Small intestine (tissue), 7 donors: ENCODE data around the gene RBM44. TPM values are rescaled to one million over a fixed set of nuclear protein-coding genes. Genes with fewer than 3 reads are reported as not detected.

ENCODE experiments used
- DNase-seq, 2 donors: peaks; one replicate each; pipeline versions ENCODE4 v3.0.0 to v3.0.0-alpha.2; 2013
- FAIRE-seq: peaks from 2 replicates; lab custom pipeline; 2012; peaks lifted over from hg19 to GRCh38; lab: Jason Lieb, UNC
- H3K27ac ChIP-seq, 3 donors: one replicate each; pipeline ENCODE4 v1.5.1; 2013; ENCODE audit warnings: low read length in 2 of 3, mild to moderate bottlenecking in 2 of 3, control low read depth in 1 of 3, inconsistent platforms in 1 of 3, low read depth in 1 of 3, moderate library complexity in 1 of 3
- H3K27me3 ChIP-seq, 3 donors: one replicate each; pipeline ENCODE4 v1.6.1; 2013; ENCODE audit warnings: low read length in 3 of 3, inconsistent platforms in 1 of 3; ENCODE audit not compliant: control insufficient read depth in 3 of 3, insufficient read depth in 3 of 3
- H3K36me3 ChIP-seq, 3 donors: one replicate each; pipeline ENCODE4 v1.6.1; 2013; ENCODE audit warnings: low read length in 3 of 3, inconsistent platforms in 1 of 3, low read depth in 1 of 3, mild to moderate bottlenecking in 1 of 3, moderate library complexity in 1 of 3; ENCODE audit not compliant: control insufficient read depth in 3 of 3, insufficient read depth in 2 of 3
- H3K4me1 ChIP-seq, 3 donors: one replicate each; pipeline ENCODE4 v1.6.1; 2013; ENCODE audit warnings: low read length in 2 of 3, inconsistent platforms in 1 of 3, low read depth in 1 of 3, mild to moderate bottlenecking in 1 of 3, moderate library complexity in 1 of 3; ENCODE audit not compliant: control insufficient read depth in 3 of 3, insufficient read depth in 2 of 3
- H3K4me3 ChIP-seq, 3 donors: one replicate each; pipeline ENCODE4 v1.5.1; 2013; ENCODE audit warnings: low read length in 3 of 3, control low read depth in 1 of 3, inconsistent platforms in 1 of 3, low read depth in 1 of 3, mild to moderate bottlenecking in 1 of 3, moderate library complexity in 1 of 3
- H3K9me3 ChIP-seq, 2 donors: one replicate each; pipeline ENCODE4 v1.6.1; 2013; ENCODE audit warnings: low read depth in 1 of 2, low read length in 1 of 2; ENCODE audit not compliant: control insufficient read depth in 2 of 2, insufficient read depth in 1 of 2
- WGBS, 3 donors: extraction: QIAGEN DNeasy Blood & Tissue Kit; methylation state at CpG; one replicate each; pipeline ENCODE4 v1.1.7; 2013; 5-methylcytosine and 5-hydroxymethylcytosine counted together
- polyA plus RNA-seq, 4 donors: library from polyadenylated mRNA; stranded (reverse) in 3 of 4; unstranded in 1 of 4; fragments of 200-250 nt in 3 of 4; fragments of 120-200 nt in 1 of 4; gene quantifications; one replicate each; pipeline versions ENCODE4 v1.2.1 to v1.2.3, GENCODE V29; 2013
- donor health status: healthy with polysubstance abuse.
- donor health status: control.
- donor health status: control.
- donor health status: Bipolar disorder and iron deficiency.
- donor health status: healthy.

Gene RBM44
- polyA plus RNA-seq, 4 donors = 0.12 to 0.30 (median 0.22) TPM; not detected in 1

- H3K4me3 ChIP-seq = no peak overlapping the region
- no peak for DNase-seq
- WGBS, 3 donors = 80 to 88% (median 83%) methylated on average over 12 of the region's 12 CpGs
- H3K4me1 ChIP-seq = no peaks in the 10 kb centered on the region
- H3K27me3 ChIP-seq = no peaks in the 10 kb centered on the region
- H3K27ac ChIP-seq = no peak overlapping the region
- no peaks in the 10 kb centered on the region for H3K9me3 ChIP-seq
- FAIRE-seq = no peak
- peaks cover 0 to 77% (median 0%) of the 10 kb centered on the region in 3 donors for H3K36me3 ChIP-seq
Measured at GRCh38 chr2:237876532-237876931, 78.0 kb downstream of the RBM44 start.

- no peaks in the 10 kb centered on the region for H3K27me3 ChIP-seq
- no peak overlapping the region for H3K27ac ChIP-seq
- H3K4me3 ChIP-seq = no peak overlapping the region
- no peaks in the 10 kb centered on the region for H3K9me3 ChIP-seq
- 92 to 94% (median 93%) methylated on average over 23 of the region's 23 CpGs for WGBS, 3 donors
- no peak for DNase-seq
- FAIRE-seq = no peak
- H3K36me3 ChIP-seq = peaks cover 0 to 78% (median 0%) of the 10 kb centered on the region in 3 donors
- no peaks in the 10 kb centered on the region for H3K4me1 ChIP-seq
Measured at GRCh38 chr2:237876951-237877491, 78.4 kb downstream of the RBM44 start.

GRCh38 chr2:237877576-237878307 lies 79.2 kb downstream of the RBM44 start:
- Histone ChIP-seq H3K4me1 (no peaks in the 10 kb centered on the region), H3K27ac (no peak overlapping the region), H3K27me3 (no peaks in the 10 kb centered on the region), H3K9me3 (no peaks in the 10 kb centered on the region), H3K36me3 (peaks cover 0 to 79% (median 0%) of the 10 kb centered on the region in 3 donors), H3K4me3 (no peak overlapping the region)
- FAIRE-seq (no peak), DNase-seq (no peak)
- 93 to 96% (median 94%) methylated on average over 22 to 25 of the region's 25 CpGs for WGBS, 3 donors

- Histone ChIP-seq H3K36me3 (peaks cover 0 to 81% (median 0%) of the 10 kb centered on the region in 3 donors), H3K27ac (no peak overlapping the region), H3K9me3 (no peaks in the 10 kb centered on the region), H3K4me3 (no peak overlapping the region), H3K4me1 (no peaks in the 10 kb centered on the region), H3K27me3 (no peaks in the 10 kb centered on the region)
- DNase-seq = no peak
- 87 to 90% (median 89%) methylated on average over 14 of the region's 14 CpGs for WGBS, 3 donors
- FAIRE-seq = no peak
Measured at GRCh38 chr2:237878321-237879057, 79.9 kb downstream of the RBM44 start.

GRCh38 chr2:237879058-237879430 lies 80.5 kb downstream of the RBM44 start:
- H3K27me3 ChIP-seq = no peaks in the 10 kb centered on the region
- H3K4me1 ChIP-seq = no peaks in the 10 kb centered on the region
- H3K27ac ChIP-seq = no peak overlapping the region
- no peak for FAIRE-seq
- no peaks in the 10 kb centered on the region for H3K9me3 ChIP-seq
- no peak for DNase-seq
- H3K36me3 ChIP-seq = peaks cover 0 to 82% (median 0%) of the 10 kb centered on the region in 3 donors
- WGBS, 3 donors = 88 to 95% (median 95%) methylated on average over 5 of the region's 5 CpGs
- no peak overlapping the region for H3K4me3 ChIP-seq

DNA sequence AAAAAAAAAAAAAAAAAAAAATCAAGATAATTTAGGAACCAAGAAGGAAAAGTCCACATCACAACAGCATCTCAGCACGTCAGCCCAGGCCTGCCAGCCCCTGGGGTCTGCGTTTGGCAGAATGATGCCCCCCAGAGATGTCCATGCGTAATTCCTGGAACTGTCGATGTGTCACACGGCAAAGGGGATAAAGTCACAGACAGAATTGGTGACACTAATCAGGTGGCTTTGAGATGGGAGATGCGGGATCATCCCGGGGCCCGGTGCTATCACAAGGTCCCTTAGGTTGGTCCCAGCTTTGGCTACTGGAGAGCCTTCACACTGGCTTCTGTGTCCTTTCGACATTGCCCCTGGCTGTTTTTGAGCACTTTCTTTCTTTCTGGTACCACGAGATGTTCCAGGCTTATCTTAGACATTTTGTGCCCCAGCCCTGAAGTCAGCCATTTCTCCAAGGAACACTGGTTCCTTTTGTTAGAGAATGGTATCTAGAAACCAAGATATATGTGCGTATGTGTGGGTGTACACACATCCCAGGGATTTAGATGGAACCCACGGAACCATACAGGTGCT lies 81.5 kb downstream of the RBM44 start:
- Histone ChIP-seq H3K27ac (no peak overlapping the region), H3K36me3 (peaks cover 0 to 80% (median 0%) of the 10 kb centered on the region in 3 donors), H3K4me3 (no peak overlapping the region), H3K9me3 (no peaks in the 10 kb centered on the region), H3K4me1 (no peaks in the 10 kb centered on the region), H3K27me3 (no peaks in the 10 kb centered on the region)
- 95 to 97% (median 96%) methylated on average over 12 of the region's 12 CpGs for WGBS, 3 donors
- no peak for DNase-seq
- no peak for FAIRE-seq

GRCh38 chr2:237882510-237883481 lies 84.2 kb downstream of the RBM44 start:
- Histone ChIP-seq H3K4me1 (no peaks in the 10 kb centered on the region), H3K36me3 (peaks cover 0 to 80% (median 0%) of the 10 kb centered on the region in 3 donors), H3K4me3 (no peak overlapping the region), H3K9me3 (no peaks in the 10 kb centered on the region), H3K27ac (no peak overlapping the region), H3K27me3 (no peaks in the 10 kb centered on the region)
- FAIRE-seq (no peak), DNase-seq (no peak)
- 85 to 93% (median 89%) methylated on average over 20 of the region's 20 CpGs for WGBS, 3 donors
